Heart left ventricle (tissue), 16 donors: ENCODE data around the gene SNAP91. TPM values are rescaled to one million over a fixed set of nuclear protein-coding genes. Genes with fewer than 3 reads are reported as not detected.

Experiments used
- ATAC-seq, 4 donors: fragments of 200-7000 bp; cut with Tn5 transposase; one replicate each; pipeline ENCODE4 v1.9.1; 2020 to 2022; ENCODE audit warnings: moderate library complexity in 4 of 4, mild to moderate bottlenecking in 3 of 4, moderate number of reproducible peaks in 1 of 4
- DNase-seq, 5 donors: peaks; one replicate each; pipeline ENCODE4 v3.0.0-alpha.2; 2020
- H3K27ac ChIP-seq, 12 donors: fragments of 200-600 bp; sonication (generic) in 4 of 12; one replicate each; pipeline versions ENCODE4 v1.5.0 to v1.8.0; 2016 to 2022; ENCODE audit warnings: mild to moderate bottlenecking in 2 of 12
- H3K27me3 ChIP-seq, 9 donors: fragments of 200-600 bp; sonication (generic) in 2 of 9; one replicate each; pipeline versions ENCODE4 v1.5.1 to v1.8.0; 2016 to 2022; ENCODE audit warnings: mild to moderate bottlenecking in 3 of 9
- H3K36me3 ChIP-seq, 9 donors: fragments of 200-600 bp; sonication (generic) in 2 of 9; one replicate each; pipeline versions ENCODE4 v1.5.0 to v1.8.0; 2018 to 2022; ENCODE audit warnings: mild to moderate bottlenecking in 2 of 9
- H3K4me1 ChIP-seq, 12 donors: fragments of 200-600 bp; sonication (generic) in 4 of 12; one replicate each; pipeline versions ENCODE4 v1.5.0 to v1.8.0; 2016 to 2022; ENCODE audit warnings: mild to moderate bottlenecking in 3 of 12
- H3K4me3 ChIP-seq, 12 donors: fragments of 200-600 bp; sonication (generic) in 4 of 12; one replicate each; pipeline versions ENCODE4 v1.5.0 to v1.8.0; 2017 to 2022; ENCODE audit warnings: mild to moderate bottlenecking in 9 of 12, moderate library complexity in 4 of 12
- H3K9me3 ChIP-seq, 12 donors: fragments of 200-600 bp; sonication (generic) in 4 of 12; one replicate each; pipeline versions ENCODE4 v1.5.0 to v1.8.0; 2016 to 2022; ENCODE audit warnings: mild to moderate bottlenecking in 1 of 12
- POLR2A ChIP-seq, 2 donors: fragments of 450-650 bp; IDR thresholded peaks; one replicate each; pipeline ENCODE4 v1.6.1; 2017; ENCODE audit warnings: antibody characterized with exemption in 2 of 2, mild to moderate bottlenecking in 2 of 2, moderate library complexity in 2 of 2
- WGBS, 4 donors: extraction: QIAGEN DNeasy Blood & Tissue Kit in 2 of 4; methylation state at CpG; one replicate each; pipeline versions ENCODE4 v1.1.5 to v1.1.7; 2013 to 2018; 5-methylcytosine and 5-hydroxymethylcytosine counted together
- intact Hi-C, 10 donors: fragments of 100-400 bp; cut with DNase I; formaldehyde crosslinking; loops; one replicate each; pipeline versions ENCODE4 v1.11.1 to v1.14.2; 2022
- long read RNA-seq, 3 donors: library from polyadenylated mRNA; unstranded; transcript quantifications; one replicate each; pipeline ENCODE4 v2.0.0, GENCODE V29; 2020 to 2021
- polyA plus RNA-seq, 2 donors: library from polyadenylated mRNA; stranded (reverse); fragments of 200-250 nt; gene quantifications; one replicate each; pipeline ENCODE4 v1.2.3, GENCODE V29; 2013
- total RNA-seq, 9 donors: library from RNA; depleted of rRNA in 2 of 9; stranded (reverse); fragments of >200 nt in 2 of 9; fragmentation: NEBNext Ultra II Directional in 3 of 9; extraction: Animal tissue kit (Norgen Biotek cat#: 25700) in 3 of 9; gene quantifications; one replicate each; pipeline versions ENCODE4 v1.1.0 to v1.2.4, GENCODE V29; 2016 to 2023
- TF ChIP-seq, protein P1 (sequence below), 12 donors: fragments of 200-600 bp; sonication (generic) in 4 of 12; IDR thresholded peaks; one replicate each; pipeline versions ENCODE4 v1.5.0 to v1.8.0; 2018 to 2022; ENCODE audit warnings: antibody characterized with exemption in 12 of 12, mild to moderate bottlenecking in 5 of 12
- donor health status: ischemic (EF 13 %, LVEDD 7.1; RV severe dilation, severe dysfunction).
- donor health status: healthy with polysubstance abuse.
- donor health status: DM: no; HTN: yes; CAD: no.
- donor health status: DM: no; HTN: no; CAD: no.
- donor health status: ischemic (EF 25% LVEDD 6.9; RV normal size, moderate dysfunction).
- donor health status: ischemic (EF 25% LVEDD 5.7; RV mildly dilated, moderate dysfunction).
- donor health status: healthy.
- donor health status: DM: yes; HTN: yes; CAD: no.
- donor health status: ischemic (EF 35%, LVEDD 5.7; RV mildly dilated, moderate dysfunction).
- donor health status: nonischemic (EF 11% LVEDD 7.7; RV severe dilation, severe dysfunction).
- donor health status: DM: yes; HTN: yes; CAD: no.
- donor health status: PGD.
- donor health status: ischemic (EF 29% LVEDD 5.4; RV normal size, mild dysfunction).
- donor health status: nonischemic (EF 23%, LVEDD 6.1; RV moderate dilation, normal function).

Gene SNAP91, protein sequence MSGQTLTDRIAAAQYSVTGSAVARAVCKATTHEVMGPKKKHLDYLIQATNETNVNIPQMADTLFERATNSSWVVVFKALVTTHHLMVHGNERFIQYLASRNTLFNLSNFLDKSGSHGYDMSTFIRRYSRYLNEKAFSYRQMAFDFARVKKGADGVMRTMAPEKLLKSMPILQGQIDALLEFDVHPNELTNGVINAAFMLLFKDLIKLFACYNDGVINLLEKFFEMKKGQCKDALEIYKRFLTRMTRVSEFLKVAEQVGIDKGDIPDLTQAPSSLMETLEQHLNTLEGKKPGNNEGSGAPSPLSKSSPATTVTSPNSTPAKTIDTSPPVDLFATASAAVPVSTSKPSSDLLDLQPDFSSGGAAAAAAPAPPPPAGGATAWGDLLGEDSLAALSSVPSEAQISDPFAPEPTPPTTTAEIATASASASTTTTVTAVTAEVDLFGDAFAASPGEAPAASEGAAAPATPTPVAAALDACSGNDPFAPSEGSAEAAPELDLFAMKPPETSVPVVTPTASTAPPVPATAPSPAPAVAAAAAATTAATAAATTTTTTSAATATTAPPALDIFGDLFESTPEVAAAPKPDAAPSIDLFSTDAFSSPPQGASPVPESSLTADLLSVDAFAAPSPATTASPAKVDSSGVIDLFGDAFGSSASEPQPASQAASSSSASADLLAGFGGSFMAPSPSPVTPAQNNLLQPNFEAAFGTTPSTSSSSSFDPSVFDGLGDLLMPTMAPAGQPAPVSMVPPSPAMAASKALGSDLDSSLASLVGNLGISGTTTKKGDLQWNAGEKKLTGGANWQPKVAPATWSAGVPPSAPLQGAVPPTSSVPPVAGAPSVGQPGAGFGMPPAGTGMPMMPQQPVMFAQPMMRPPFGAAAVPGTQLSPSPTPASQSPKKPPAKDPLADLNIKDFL
- 1 to 10 TPM in 8 of 9 donors, under 1 TPM in 1; 0.23 to 3.9 (median 1.8) TPM for total RNA-seq
- 1 to 10 TPM in 1 of 2 donors, under 1 TPM in 1; 0.19 to 1.8 TPM for polyA plus RNA-seq
- long read RNA-seq, donor 1, result 0 reads
- long read RNA-seq, donor 2, result 0 reads
- long read RNA-seq, donor 3, result 0 reads

DNA sequence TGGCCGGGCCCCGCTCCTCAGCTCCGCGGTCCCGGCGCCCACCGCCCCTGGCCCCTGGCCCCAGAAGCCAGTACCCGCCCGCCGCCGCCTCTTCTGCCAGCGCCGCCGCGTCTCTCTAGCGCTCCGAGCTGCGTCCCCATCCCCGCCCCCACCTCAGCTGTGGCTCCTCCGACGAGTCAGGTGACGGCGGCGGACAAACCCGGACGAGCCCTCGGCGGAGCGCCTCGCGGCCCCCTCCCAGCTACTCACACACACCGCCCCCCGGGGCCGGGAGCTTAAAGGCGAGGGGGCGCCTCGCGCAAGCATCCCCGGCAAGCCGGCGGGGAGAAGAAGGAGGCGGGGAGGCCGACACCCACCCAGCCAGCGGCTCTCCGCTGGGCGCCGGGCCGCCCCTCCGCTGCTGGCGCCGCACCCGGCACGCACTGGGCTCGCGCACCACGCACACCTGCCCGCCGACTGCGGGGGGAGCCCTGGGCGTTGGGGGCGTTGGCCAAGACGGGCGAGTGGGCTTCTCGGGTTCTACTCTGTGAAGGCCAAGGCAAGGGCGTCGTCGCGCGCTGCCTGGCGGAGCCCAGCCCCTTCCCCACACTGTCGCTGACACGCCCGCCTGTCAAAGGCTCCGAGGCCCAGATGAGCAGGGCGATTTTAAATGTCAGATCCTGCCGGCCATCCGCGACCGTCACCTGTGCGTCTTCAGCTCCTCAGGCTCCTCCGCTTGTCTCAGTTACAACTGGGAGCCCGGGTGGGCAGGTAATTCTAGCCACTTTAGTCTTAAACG, at the start of gene SNAP91:
SNAP91 (minus strand) TSS at position 132 of the 778 bp plus-strand sequence. CDS start 1,174 bp downstream, outside the sequence.
- H3K9me3 ChIP-seq, result peaks cover 0 to 14% (median 7%) of the 10 kb centered on the region in 12 donors
- 1 to 7% (median 2%) methylated on average over 12 to 83 of the region's 83 CpGs for WGBS, 4 donors
- intact Hi-C loops, result no loop called here
- TF ChIP-seq, protein P1, sequence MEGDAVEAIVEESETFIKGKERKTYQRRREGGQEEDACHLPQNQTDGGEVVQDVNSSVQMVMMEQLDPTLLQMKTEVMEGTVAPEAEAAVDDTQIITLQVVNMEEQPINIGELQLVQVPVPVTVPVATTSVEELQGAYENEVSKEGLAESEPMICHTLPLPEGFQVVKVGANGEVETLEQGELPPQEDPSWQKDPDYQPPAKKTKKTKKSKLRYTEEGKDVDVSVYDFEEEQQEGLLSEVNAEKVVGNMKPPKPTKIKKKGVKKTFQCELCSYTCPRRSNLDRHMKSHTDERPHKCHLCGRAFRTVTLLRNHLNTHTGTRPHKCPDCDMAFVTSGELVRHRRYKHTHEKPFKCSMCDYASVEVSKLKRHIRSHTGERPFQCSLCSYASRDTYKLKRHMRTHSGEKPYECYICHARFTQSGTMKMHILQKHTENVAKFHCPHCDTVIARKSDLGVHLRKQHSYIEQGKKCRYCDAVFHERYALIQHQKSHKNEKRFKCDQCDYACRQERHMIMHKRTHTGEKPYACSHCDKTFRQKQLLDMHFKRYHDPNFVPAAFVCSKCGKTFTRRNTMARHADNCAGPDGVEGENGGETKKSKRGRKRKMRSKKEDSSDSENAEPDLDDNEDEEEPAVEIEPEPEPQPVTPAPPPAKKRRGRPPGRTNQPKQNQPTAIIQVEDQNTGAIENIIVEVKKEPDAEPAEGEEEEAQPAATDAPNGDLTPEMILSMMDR (IDR thresholded peaks at IDR 0.05), result no peak
- no peak for TF ChIP-seq POLR2A (IDR thresholded peaks at IDR 0.05)
- peak within 1 kb of the TSS in 1 of 12 donors; percentile 73 for H3K27ac ChIP-seq
- ATAC-seq, result peak in 2 of 4 donors; percentile 71 to 75
- H3K4me1 ChIP-seq, result peaks cover 0 to 20% (median 0%) of the 10 kb centered on the region in 12 donors
- peaks cover 8 to 60% (median 36%) of the 10 kb centered on the region in 9 donors for H3K27me3 ChIP-seq
- H3K36me3 ChIP-seq, result no peaks in the 10 kb centered on the region
- H3K4me3 ChIP-seq, result peak within 1 kb of the TSS; percentile 34 to 65 (median 48)
- DNase-seq, result peak in 4 of 5 donors; percentile 13 to 62 (median 30)

DNA sequence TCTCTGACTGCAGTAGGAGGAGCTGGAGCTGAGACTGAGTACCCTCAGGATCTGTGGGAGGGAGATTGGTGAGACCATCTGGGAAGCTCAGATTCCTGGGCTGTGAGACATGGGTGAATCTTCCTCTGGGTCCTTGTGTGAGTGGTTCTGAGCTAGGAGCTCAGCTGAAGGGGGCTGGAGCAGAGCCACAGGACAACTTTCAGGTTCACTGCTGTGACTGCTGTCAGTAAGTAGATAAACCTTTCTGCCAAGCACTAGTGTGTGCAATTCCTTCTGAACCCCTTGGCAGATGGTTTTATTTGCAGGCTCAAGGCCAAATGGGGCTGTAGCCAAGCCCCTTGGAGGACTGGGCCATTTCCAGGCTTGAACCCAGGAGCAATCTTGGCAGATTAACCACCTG, 49.6 kb upstream of the SNAP91 start:
- ATAC-seq (peak in 2 of 4 donors; percentile 29 to 68), DNase-seq (no peak)
- Histone ChIP-seq H3K9me3 (peaks cover 0 to 45% (median 18%) of the 10 kb centered on the region in 12 donors), H3K27me3 (no peaks in the 10 kb centered on the region), H3K4me3 (no peak overlapping the region), H3K27ac (no peak overlapping the region), H3K36me3 (no peaks in the 10 kb centered on the region), H3K4me1 (no peaks in the 10 kb centered on the region)
- intact Hi-C loops, result no loop called here
- no peak for TF ChIP-seq POLR2A (IDR thresholded peaks at IDR 0.05)
- TF ChIP-seq, protein P1 (IDR thresholded peaks at IDR 0.05), result no peak

DNA sequence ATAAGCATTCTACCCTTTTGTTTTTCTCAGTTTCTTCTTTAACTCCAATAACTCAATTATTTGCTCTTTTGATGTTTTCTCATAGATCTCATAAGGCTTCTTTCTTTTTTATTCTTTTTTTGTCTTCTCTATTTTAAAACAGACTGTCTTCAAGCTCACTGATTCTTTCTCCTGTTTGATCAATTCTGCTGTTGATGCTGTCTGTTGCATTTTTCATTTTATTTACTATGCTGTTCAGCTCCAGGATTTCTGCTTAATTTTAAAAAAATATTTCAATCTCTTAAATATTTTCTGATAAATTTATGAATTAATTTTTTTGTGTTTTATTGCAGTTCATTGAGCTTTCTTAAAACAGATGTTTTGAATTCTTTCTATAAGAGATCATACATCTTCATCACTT, 48.1 kb upstream of the SNAP91 start:
- Histone ChIP-seq H3K27ac (no peak overlapping the region), H3K4me1 (no peaks in the 10 kb centered on the region), H3K27me3 (no peaks in the 10 kb centered on the region), H3K4me3 (no peak overlapping the region), H3K9me3 (peaks cover 0 to 60% (median 22%) of the 10 kb centered on the region in 12 donors), H3K36me3 (no peaks in the 10 kb centered on the region)
- TF ChIP-seq, protein P1 (IDR thresholded peaks at IDR 0.05), result no peak
- TF ChIP-seq POLR2A (IDR thresholded peaks at IDR 0.05), result no peak
- intact Hi-C loops, result no loop called here
- DNase-seq (no peak), ATAC-seq (no peak)
